IMR-90 (cell line): ENCODE results near the gene NFRKB. TPM values are rescaled to one million over a fixed set of nuclear protein-coding genes. Genes with fewer than 3 reads are reported as not detected.
A peak's percentile ranks its signal among the peaks of the same experiment; 100 is the strongest.

Experiments
- ATAC-seq: fragments of 200-7000 bp; cut with Tn5 transposase; 2 replicates; pipeline ENCODE4 v1.9.1; 2020; ENCODE audit warnings: low read depth, mild to moderate bottlenecking, moderate library complexity
- BruUV-seq: library from RNA; stranded (reverse); fragments of 400-500 nt; replicated peaks from 2 replicates; lab custom pipeline; 2021; lab: Mats Ljungman, UMichigan
- CTCF ChIA-PET: fragments of 300-600 bp; formaldehyde crosslinking; extraction: SDS; loops from one replicate; lab custom pipeline; 2021; ENCODE audit warnings: antibody characterized with exemption; lab: Yijun Ruan, JAX
- POLR2A ChIA-PET: fragments of 300-600 bp; sonication (Branson Sonifier 250); formaldehyde crosslinking; loops from one replicate; lab custom pipeline; 2022; ENCODE audit warnings: antibody characterized with exemption; ENCODE audit not compliant: unreplicated experiment; lab: Charles Lee
- DNase-seq: peaks from one replicate; pipeline ENCODE4 v3.0.0; 2013
- H2AFZ ChIP-seq: replicated peaks from 2 replicates; pipeline ENCODE3; 2013; ENCODE audit warnings: low read length, mild to moderate bottlenecking; ENCODE audit not compliant: poor library complexity
- H2AK5ac ChIP-seq: 2 replicates; pipeline ENCODE4 v1.6.1; 2013; ENCODE audit warnings: low read depth, low read length, inconsistent platforms
- H2AK9ac ChIP-seq: replicated peaks from 2 replicates; pipeline ENCODE3; 2013; ENCODE audit warnings: mild to moderate bottlenecking, low read depth, low read length, moderate library complexity; ENCODE audit not compliant: poor library complexity
- H2BK120ac ChIP-seq: 2 replicates; pipeline ENCODE4 v1.6.1; 2013; ENCODE audit warnings: low read depth, low read length, inconsistent platforms
- H2BK15ac ChIP-seq: 3 replicates; pipeline ENCODE4 v1.6.1; 2013; ENCODE audit warnings: low read depth, low read length, inconsistent platforms
- H2BK20ac ChIP-seq: 2 replicates; pipeline ENCODE4 v1.6.1; 2013; ENCODE audit warnings: low read depth, mild to moderate bottlenecking, inconsistent platforms, low read length, moderate library complexity
- H2BK5ac ChIP-seq: 2 replicates; pipeline ENCODE4 v1.6.1; 2013; ENCODE audit warnings: mild to moderate bottlenecking, low read depth, low read length, inconsistent platforms; ENCODE audit not compliant: poor library complexity, severe bottlenecking
- H3K14ac ChIP-seq: replicated peaks from 2 replicates; pipeline ENCODE4 v1.6.1; 2013; ENCODE audit warnings: low read depth, low read length, inconsistent platforms
- H3K18ac ChIP-seq: 2 replicates; pipeline ENCODE4 v1.6.1; 2013; ENCODE audit warnings: low read depth, low read length, control low read depth
- H3K23ac ChIP-seq: 2 replicates; pipeline ENCODE4 v1.6.1; 2013; ENCODE audit warnings: low read depth, low read length, inconsistent platforms
- H3K27ac ChIP-seq: 2 replicates; pipeline ENCODE4 v1.5.1; 2013; ENCODE audit warnings: mild to moderate bottlenecking, control low read depth, low read length; ENCODE audit not compliant: insufficient read depth
- H3K27me3 ChIP-seq: 2 replicates; pipeline ENCODE4 v1.6.1; 2013; ENCODE audit warnings: low read length; ENCODE audit not compliant: control insufficient read depth, insufficient read depth
- H3K36me3 ChIP-seq: 2 replicates; pipeline ENCODE4 v1.6.1; 2013; ENCODE audit warnings: low read length, mixed read lengths; ENCODE audit not compliant: control insufficient read depth, insufficient read depth
- H3K4ac ChIP-seq: 2 replicates; pipeline ENCODE4 v1.6.1; 2013; ENCODE audit warnings: low read depth, low read length, inconsistent platforms
- H3K4me1 ChIP-seq: 2 replicates; pipeline ENCODE4 v1.6.1; 2013; ENCODE audit warnings: low read length, mixed read lengths; ENCODE audit not compliant: control insufficient read depth, insufficient read depth
- H3K4me2 ChIP-seq: 2 replicates; pipeline ENCODE4 v1.6.1; 2013; ENCODE audit warnings: low read depth, mild to moderate bottlenecking, control low read depth, low read length, moderate library complexity
- H3K4me3 ChIP-seq: 2 replicates; pipeline ENCODE4 v1.5.1; 2013; ENCODE audit warnings: low read depth, mild to moderate bottlenecking, control low read depth, low read length, moderate library complexity; ENCODE audit not compliant: insufficient read depth
- H3K56ac ChIP-seq: 2 replicates; pipeline ENCODE4 v1.6.1; 2013; ENCODE audit warnings: low read length, inconsistent platforms; ENCODE audit not compliant: insufficient read depth; ENCODE audit errors: extremely low read depth
- H3K79me1 ChIP-seq, 2 experiments: 2 replicates each; pipeline ENCODE4 v1.6.1; 2013; ENCODE audit warnings: low read length in 2 of 2, inconsistent platforms in 1 of 2, low read depth in 1 of 2
- H3K9ac ChIP-seq: 2 replicates; pipeline ENCODE4 v1.6.1; 2013; ENCODE audit warnings: low read depth, low read length, control low read depth
- H3K9me1 ChIP-seq: 2 replicates; pipeline ENCODE4 v1.6.1; 2013; ENCODE audit warnings: low read length, inconsistent platforms; ENCODE audit not compliant: insufficient read depth
- H3K9me3 ChIP-seq: 2 replicates; pipeline ENCODE4 v1.6.1; 2013; ENCODE audit warnings: low read length; ENCODE audit not compliant: control insufficient read depth, insufficient read depth
- H4K20me1 ChIP-seq: 2 replicates; pipeline ENCODE4 v1.6.1; 2013; ENCODE audit warnings: low read length, inconsistent platforms; ENCODE audit not compliant: insufficient read depth
- H4K5ac ChIP-seq: 2 replicates; pipeline ENCODE4 v1.6.1; 2013; ENCODE audit warnings: mild to moderate bottlenecking, low read depth, low read length, control low read depth
- H4K8ac ChIP-seq, 2 experiments: 2 replicates each; pipeline ENCODE4 v1.6.1; 2013; ENCODE audit warnings: low read depth in 2 of 2, low read length in 2 of 2, control low read depth in 1 of 2, inconsistent platforms in 1 of 2
- H4K91ac ChIP-seq: 2 replicates; pipeline ENCODE4 v1.6.1; 2013; ENCODE audit warnings: low read depth, low read length, inconsistent platforms; ENCODE audit not compliant: insufficient read depth
- NFE2L2 ChIP-seq: fragments of 150-350 bp; IDR thresholded peaks from 2 replicates; pipeline ENCODE4 v1.6.1; 2016; ENCODE audit warnings: low read depth, mild to moderate bottlenecking, low read length
- RCOR1 ChIP-seq: IDR thresholded peaks from 2 replicates; pipeline ENCODE4 v1.6.1; 2012; ENCODE audit warnings: mild to moderate bottlenecking, low read length, improper control_type of control experiment; ENCODE audit not compliant: insufficient replicate concordance
- WGBS, 2 experiments: methylation state at CpG; one replicate each; pipeline versions ENCODE4 v1.1.5 to v1.1.7; 2013; ENCODE audit warnings: missing lambda C conversion rate in 2 of 2; ENCODE audit not compliant: insufficient read length in 1 of 2; ENCODE audit errors: extremely low coverage in 2 of 2; 5-methylcytosine and 5-hydroxymethylcytosine counted together
- dilution Hi-C: fragments of 300-500 bp; cut with HindIII; formaldehyde crosslinking; loops from one replicate; pipeline ENCODE4 v1.14.3; 2018; ENCODE audit warnings: low sequenced_read_pairs; ENCODE audit not compliant: unreplicated experiment
- in situ Hi-C: fragments of 300-500 bp; cut with MboI; formaldehyde crosslinking; loops from 3 replicates; pipeline ENCODE4 v1.14.3; 2019; ENCODE audit warnings: low sequenced_read_pairs, inconsistent platforms, mixed read lengths
- intact Hi-C: fragments of 100-400 bp; cut with micrococcal nuclease; formaldehyde crosslinking; loops from 2 replicates; pipeline ENCODE4 v1.10.0; 2022
- polyA plus RNA-seq, 3 experiments: library from polyadenylated mRNA; depleted of rRNA; stranded (reverse); fragments of >200 nt; gene quantifications; 2 replicates each; pipeline ENCODE4 v1.2.3, GENCODE V29; 2012; ENCODE audit warnings: low replicate concordance in 1 of 3
- total RNA-seq: library from RNA; depleted of rRNA; stranded (reverse); fragments of >200 nt; gene quantifications from 2 replicates; pipeline ENCODE4 v1.2.3, GENCODE V29; 2012

The NFRKB gene
- total and polyA plus RNA-seq, 2 of the 4 experiments (the other 2 are of a cell fraction) = 15.2 to 28.9 TPM

DNA sequence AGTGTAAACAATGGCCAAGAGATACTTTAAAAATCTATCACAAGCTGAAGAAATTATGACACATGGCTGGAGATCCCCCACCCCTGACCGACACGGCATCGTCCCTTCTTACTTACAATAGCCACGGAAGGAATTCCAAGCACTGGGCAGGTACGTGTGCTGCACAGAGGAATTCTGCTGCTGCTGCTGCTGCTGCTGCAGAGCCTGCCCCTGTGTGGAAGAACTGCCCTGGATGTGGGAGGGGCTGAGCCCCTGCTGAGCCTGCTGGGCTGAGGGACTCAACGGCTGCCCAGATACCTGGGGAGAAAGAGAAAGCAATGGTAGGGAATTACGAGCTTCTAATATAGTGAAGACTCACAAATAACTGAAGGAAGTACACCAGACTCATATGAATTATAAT is 15.0 kb upstream of the NFRKB start:
- Histone ChIP-seq H3K27ac (no peak overlapping the region), H4K91ac (no peak overlapping the region), H2AK5ac (no peak overlapping the region), H3K9me3 (no peaks in the 10 kb centered on the region), H2BK120ac (peak overlapping the region; percentile 18; the same call in 1 of the 2 replicates), H3K27me3 (no peaks in the 10 kb centered on the region), H2AK9ac (no peak overlapping the region), H3K9ac (no peak overlapping the region), H3K4me3 (no peak overlapping the region), H3K36me3 (peaks cover 20% of the 10 kb centered on the region), H3K4ac (no peak overlapping the region), H4K8ac (no peak overlapping the region; a peak in 1 of 4 replicates), H2BK15ac (no peak overlapping the region; the same call in 2 of the 3 replicates), H3K9me1 (peaks cover 3% of the 10 kb centered on the region), H4K20me1 (no peaks in the 10 kb centered on the region), H3K4me1 (peaks cover 8% of the 10 kb centered on the region), H3K79me1 (no peaks in the 10 kb centered on the region; a peak in 1 of 4 replicates), H2AFZ (no peak overlapping the region), H3K14ac (no peak overlapping the region), H3K23ac (no peak overlapping the region), H4K5ac (no peak overlapping the region), H2BK5ac (no peak overlapping the region), H3K18ac (no peak overlapping the region), H2BK20ac (no peak overlapping the region), H3K4me2 (no peak overlapping the region), H3K56ac (no peak overlapping the region)
- POLR2A ChIA-PET = no interaction called here
- no peak for TF ChIP-seq RCOR1
- no peak for TF ChIP-seq NFE2L2
- BruUV-seq = no TSS peak
- intact Hi-C loops (no loop called here), dilution Hi-C loops (no loop called here), in situ Hi-C loops (no loop called here)
- DNase-seq (no peak), ATAC-seq (no peak)
- WGBS, 2 experiments = no CpG with 5 or more reads among the region's 7 CpGs
- CTCF ChIA-PET = interaction anchor here (1.6 kb wide), 1 partner anchor 222 kb away, joined by 5 read pairs; no protein-coding TSS in a partner anchor
